Activated T-helper 1 cell treated with anti-CD3 and anti-CD28 coated beads, Interleukin-2, amount 50 U/mL, for 16 hours (primary cell): ENCODE results near the gene ZNF484.
"Not testable (repeated sequence)": the region's sequence is repeated elsewhere in the genome, so short reads cannot be mapped to it uniquely, and the experiment has no call there.

Source experiments
- DNase-seq, 2 donors: peaks; one replicate each; pipeline ENCODE4 v3.0.0-alpha.2; 2020; ENCODE audit warnings: low read depth in 1 of 2, low spot score in 1 of 2

ZNF484 gene

DNA sequence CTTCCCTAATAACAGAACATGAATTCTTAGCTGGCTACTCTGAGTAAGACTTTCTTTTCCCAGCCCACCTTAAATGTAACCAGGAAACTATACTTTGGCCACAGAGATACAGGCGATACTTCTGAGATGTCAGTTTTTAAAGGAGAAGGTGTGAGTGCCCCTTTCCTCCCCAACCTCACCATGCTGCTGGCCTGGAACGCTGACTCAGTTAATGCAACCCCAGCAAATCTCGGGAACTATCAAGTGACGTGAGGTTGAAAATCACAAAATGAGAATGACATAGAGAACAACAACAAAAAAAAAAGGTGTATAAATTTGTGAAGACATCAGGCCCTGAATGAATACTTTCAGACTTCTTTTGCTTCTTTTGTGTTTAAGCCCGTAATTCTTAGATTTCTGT, 13.7 kb downstream of the ZNF484 start:
- DNase-seq, result no peak

DNA sequence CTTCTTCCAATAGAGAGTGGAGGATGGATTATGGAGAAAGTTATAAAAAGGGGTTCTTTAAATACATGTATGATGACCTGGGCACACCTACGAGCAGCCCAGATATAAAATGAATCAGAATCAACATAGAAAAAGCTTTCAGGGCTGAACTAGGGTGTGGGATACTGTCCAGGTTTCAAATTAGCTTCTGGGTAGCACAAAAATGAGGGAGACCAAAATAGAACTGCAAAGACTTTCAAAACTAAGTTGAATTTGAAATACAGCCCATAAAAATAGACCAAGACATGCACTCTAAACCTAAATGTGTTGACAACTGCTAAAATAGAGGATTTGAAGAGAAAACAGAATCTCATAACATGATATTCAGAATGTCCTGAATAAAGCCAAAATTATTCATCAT, 17.0 kb downstream of the ZNF484 start:
- DNase-seq, result no peak

DNA sequence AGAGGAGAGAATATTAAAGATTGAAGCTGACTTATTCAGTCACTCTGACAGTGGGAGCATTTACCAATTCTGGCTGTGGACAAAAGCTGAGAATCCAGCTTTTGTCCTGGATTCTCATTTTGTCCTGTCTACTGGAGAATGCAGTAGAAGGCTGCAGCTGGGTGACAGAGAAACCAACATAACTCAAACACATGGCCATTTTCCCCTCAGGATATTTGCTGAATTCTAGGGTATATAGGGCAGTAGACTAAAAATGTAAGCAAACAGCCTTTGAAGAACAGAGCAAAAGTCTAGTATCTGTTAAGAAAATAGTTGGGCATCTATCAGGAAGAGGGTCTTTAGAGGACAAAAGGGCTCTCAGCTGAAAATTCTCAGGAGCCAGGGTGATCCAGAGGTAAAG, 20.6 kb downstream of the ZNF484 start:
- no peak for DNase-seq

DNA sequence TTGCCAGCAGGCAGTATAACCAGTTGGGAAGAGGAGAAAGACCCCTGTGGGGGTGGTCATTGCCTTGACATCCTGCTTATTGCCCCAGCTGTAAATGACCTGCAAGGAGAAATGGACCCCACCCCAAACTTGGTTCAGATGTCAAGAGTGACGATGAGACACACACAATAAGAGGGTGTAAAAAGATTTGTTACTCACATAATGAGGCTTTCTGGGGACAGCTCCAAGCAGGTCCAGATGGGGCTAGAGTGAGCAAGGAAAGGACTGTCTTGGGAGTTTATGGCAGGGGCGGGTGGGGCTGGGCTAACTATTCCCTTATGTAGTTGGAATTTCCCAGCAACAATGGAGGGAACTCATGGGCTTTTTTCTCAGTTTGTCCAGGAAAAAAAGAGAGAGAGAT, 24.1 kb downstream of the ZNF484 start:
- no peak for DNase-seq

DNA sequence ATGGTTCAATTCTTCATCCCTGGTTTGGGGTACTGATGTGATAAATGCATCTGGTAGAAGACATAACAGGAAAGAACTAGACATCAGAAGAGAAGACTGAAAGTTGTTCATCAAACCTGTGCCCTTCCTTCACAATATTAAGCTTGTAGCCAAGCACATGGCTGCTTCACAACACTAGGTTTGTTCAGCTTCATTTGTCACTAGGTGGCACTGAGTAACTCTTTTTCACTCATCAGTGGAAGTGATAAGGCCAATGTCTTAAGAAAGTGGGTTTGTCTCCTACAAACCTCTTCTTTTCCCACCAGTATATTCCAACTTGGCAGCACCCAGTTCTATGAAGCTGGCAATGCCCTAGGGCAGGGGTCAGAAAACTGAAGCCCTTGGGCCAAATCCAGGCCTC, 26.9 kb downstream of the ZNF484 start:
- no peak for DNase-seq

DNA sequence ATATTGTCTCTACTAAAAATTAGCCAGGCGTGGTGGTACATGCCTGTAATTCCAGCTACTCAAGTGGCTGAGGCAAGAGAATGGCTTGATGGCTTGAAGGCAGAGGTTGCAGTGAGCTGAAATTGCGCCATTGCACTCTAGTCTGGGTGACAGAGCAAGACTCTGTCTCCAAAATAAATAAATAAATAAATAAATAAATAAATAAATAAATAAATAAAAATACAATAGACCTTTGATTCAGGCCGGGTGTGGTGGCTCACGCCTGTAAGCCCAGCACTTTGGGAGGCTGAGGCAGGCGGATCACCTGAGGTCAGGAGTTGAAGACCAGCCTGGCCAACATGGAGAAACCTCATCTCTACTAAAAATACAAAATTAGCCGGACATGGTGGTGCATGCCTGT, 29.1 kb downstream of the ZNF484 start:
- not testable (repeated sequence) for DNase-seq

DNA sequence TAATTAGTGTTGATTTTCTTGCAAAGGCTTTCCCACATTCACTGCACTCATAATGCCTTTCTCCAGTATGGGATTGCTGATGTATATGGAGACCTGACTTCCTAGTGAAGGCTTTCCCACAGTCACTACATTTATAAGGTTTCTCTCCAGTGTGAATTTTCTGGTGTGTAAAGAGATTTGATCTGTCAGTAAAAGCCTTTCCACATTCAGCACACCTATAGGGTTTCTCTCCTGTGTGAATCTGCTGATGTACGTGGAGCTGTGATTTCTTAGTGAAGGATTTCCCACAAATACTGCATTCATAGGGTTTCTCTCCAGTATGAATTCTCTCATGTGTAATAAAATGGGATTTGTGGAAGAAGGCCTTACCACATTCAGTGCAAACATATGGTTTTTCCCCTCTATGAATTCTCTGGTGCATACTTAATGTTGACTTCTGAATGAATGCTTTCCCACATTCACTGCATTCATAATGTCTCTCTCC, 31.1 kb downstream of the ZNF484 start:
- no peak for DNase-seq

DNA sequence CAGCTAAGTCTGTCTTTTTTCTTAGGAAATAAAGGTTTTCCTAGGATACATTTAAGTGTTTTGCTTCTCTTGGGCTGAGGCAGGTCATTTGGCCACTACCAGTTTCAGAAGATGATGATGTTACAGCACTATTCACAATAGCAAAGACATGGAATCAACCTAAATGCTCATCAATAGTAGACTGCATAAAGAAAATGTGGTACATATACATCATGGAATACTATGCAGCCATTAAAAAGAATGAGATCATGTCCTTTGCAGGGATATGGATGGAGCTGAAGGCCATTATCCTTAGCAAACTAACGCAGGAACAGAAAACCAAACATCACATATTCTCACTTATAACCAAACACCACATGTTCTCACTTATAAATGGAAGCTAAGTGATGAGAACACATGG, 39.4 kb downstream of the ZNF484 start:
- not testable (repeated sequence) for DNase-seq

DNA sequence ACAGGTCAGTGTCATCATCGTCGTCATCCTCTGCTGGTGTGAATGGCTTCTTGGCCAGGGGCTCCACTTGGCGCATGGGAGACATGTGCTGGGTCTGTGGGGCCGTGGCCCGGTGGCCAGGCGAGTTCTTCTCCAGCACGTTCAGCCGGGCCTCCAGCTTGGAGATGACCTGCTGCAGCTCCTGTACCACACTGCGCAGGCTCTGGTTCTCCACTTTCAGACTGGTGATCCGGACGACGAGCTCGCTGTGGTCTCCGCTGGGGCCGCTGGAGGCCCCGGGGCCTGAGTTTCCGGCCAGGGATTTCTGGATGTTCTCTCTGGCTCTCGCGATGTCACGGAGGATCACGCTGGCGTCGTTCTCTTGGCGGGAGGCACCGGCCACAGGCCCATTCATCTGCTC, 40.6 kb downstream of the ZNF484 start:
- no peak for DNase-seq

DNA sequence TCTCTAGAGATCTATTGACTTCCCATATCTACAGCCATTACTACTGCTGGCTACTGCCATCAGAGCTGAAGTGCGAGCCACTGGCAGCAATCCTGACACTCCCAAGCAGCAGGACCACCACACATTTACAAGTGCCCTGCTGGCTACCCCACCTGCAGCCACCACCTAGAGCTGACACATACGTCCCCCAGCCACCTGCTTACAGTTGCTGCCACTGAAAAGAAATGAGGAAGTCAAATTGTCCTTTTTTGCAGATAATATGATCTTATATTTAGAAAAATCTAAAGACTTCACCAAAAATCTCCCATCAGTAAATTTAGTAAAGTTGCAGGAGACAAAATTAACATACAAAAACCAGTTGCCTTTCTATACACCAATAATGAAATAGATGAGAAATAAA, 48.4 kb downstream of the ZNF484 start:
- DNase-seq, result no peak

DNA sequence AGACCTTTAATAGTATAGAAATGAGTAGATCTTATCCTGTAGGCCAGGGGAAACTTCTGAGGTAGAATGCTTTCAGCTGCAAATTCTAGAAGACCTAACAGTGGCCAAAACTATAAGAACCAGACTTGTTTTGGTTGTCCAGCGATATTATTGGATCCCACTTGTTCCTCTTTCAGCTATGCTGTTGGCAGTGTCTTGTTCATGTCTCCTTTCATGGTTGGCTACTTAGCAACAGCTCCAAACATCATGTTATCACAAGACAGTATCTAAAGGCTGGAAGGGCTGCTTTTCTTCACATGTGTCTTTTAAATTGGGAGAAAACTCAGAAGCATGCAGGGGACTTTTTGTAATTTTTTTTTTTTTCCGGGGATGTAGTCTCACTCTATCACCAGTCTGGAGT, 52.8 kb downstream of the ZNF484 start:
- not testable (repeated sequence) for DNase-seq

DNA sequence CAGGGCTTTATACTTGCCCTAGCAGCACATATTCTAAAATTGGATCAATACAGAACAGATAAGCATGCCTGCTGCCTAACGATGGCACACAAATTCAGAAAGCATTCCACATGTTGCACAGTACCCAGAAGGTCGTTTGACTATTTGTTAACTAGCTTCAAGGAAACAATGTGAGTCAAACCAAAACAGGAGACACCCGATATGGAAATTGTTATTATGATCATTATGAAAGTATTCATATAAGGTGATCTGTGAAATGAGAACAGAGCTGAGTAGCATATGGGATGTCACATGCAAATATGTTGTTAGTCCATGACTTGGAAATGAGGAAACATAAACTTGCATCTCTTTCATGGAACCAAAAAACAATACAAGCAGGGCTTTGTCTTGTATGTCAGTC, 56.9 kb downstream of the ZNF484 start:
- DNase-seq, result no peak

DNA sequence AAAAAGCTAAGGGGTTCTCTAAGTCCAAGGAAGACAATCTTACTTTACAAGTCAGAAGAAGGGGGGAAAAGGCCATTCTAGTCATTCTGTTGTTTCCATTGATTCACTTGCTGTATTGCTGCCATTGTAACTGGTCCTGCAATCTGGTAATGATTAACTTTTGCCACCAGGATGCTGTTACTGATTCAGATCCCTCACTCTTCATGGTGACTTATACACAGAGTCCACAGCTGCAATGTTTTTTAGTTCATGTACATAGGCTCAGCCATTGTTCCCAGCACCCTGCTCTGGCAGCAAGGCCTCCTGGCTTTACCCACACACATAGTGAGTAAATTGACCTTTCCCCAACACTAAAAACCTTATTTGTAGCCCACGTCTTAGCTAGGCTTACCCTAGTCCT, 57.9 kb downstream of the ZNF484 start:
- DNase-seq, result not testable (repeated sequence)

DNA sequence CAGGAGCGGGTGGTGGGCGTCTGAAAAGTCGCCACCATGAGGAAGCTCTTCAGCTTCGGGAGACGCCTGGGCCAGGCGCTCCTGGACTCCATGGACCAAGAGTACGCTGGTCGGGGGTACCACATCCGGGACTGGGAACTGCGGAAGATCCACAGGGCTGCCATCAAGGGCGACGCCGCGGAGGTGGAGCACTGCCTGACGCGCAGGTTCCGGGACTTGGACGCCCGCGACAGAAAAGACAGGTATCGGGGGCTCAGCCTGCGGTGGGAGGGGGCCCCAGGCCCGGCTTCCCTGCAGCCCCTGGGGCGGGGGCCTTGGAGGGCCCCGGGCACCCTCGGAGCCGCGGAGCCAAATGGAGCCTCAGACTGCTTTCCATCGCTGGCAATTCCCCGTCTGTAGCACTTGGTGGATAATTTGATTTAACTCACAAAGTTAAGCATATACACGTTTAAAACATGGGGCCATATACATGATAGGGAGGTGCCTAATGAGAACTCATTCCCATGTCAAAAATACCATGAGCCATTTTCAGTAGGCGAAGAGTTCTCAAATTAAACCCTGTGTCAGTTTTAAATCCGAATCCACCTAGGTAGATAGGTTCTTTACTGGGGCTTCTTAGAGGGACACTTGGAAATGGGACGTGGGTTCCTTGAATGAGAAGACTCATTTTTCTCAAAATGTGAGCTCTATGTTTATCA, 68.1 kb downstream of the ZNF484 start:
- DNase-seq, result not testable (repeated sequence)

DNA sequence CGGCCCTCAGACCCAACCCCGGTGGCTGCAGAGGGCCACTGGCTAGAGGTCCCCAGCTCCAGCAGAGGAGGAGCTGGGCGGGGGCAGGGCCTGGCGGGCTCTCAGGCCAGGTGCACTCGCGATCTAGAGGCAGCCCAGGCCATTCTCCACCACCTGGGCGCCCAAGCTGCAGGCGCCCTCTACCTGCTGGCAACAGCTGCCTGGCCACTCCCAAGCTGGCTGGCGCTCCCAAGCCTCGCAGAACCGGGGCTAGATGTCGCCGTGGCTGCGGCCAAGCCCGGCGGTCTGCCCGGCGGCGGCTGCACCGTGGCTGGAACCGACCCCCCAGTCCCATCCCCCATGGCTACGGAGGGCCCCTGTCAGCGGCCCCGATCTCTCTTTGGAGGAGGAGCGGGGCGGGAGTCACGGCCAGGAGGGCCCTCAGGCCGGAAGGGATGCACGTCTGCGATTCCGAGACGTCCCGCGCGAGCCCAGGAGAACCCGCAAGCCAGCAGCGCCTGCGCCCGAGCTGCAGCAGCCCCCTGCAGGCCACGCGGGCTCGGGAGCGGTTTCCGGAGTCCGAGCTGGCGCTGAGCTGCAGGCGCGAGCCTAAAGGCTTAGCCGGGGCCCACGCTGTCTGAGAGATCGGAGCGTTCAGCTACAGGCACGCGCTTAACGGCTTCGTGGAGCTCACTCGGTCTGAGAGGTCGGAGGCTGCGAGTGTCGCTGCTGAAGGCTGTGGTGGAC, 68.9 kb downstream of the ZNF484 start:
- peak in 1 of 2 donors; percentile 30 for DNase-seq

DNA sequence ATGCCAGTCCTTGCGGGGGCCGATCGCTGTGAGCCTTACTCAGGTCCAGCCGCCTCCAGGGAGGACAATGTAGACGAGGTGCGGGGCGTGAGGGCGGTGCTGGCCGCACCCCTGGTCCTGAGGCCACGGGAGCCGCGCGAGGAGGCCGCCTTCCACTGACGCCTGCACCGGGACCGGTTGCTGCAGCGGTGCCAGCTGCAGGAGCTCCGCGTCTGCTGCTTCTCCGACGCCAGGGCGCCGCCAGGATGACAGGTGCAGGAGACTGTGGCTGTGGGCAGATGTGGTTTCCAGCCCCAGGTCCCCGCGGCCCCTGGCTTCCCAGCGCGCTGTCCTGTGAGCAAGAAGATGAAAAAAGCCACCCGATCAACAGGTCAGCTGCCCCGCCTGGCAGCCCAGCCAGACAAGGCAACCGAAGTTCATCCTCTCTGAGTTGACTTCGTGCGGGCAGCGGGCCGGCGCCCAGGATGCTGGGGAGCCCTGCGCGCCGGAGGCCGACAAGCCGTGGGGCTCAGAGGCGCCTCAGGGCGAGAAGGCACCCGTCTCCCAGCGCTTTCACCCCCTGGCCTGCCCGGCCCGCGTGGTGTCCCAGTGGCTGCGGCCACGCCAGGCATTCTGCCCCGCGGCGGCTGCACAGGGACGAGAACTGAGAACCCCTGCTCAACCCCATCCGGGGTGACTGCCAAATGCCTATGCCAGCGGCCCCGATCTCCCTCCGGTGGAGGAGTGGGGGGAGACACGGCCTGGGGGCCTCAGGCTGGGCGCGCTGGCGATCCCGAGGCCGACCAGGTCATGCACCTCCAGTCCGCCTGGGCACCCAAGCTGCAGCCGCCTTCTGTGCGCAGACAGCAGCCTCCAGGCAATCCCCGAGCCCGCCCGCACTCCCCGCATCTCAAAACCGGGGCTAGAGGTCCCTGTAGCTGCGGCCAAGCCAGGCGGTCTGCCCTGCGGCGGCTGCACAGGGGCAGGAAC, 69.8 kb downstream of the ZNF484 start:
- no peak for DNase-seq

DNA sequence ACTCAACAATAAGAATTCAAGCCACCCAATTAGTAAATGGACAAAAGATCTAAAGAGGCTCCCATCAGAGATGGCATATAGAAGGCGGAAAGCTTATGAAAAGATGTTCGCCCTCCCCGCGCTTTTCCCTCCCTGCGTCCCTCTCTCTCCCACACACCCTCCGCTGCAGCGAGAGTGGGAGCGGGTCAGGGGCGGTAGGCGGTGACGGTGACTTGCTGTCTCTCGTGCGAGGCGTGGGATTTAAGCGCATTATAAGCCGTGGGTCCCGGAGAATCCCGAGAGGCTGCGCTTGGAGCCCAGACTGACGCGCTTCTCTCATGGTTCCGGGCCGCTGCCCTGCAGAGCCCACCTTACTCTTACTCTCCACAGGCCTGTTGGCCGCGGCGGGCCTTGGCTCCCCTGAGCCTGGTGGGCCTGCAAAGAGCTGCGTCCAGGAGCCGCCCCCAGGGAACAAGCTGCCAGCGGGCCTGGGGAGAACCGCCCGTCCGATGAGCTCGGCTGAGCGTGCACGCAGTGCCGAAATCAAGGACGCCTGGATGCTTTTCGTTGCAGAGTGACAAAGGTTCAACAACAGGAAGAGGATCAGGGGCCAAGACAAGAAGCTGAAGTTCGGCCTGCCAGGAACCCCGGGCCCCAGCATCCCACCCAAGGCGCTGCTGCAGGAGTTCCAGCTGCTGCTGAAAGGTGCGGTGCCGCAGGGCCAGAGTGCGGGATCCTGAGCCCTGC, 70.6 kb downstream of the ZNF484 start:
- no peak for DNase-seq

DNA sequence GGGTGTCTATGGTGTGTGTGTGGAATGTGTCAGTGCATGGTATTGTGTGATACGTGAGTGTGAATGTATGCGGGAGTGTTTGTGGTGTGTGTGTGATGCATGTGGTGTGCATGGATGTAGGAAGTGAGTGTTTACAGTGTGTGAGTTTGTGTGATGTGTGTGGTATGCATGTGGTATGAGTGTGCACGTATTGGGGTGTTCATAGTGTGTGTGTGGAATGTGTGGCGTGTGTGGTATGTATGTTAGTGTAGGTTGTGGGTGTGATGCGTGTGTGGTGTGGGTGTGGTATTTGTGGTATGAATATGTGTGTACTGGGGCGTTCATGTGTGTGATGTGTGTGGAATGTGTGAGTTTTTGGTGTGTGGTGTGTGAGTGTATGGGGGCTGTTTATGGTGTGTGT, 73.1 kb downstream of the ZNF484 start:
- DNase-seq, result no peak

DNA sequence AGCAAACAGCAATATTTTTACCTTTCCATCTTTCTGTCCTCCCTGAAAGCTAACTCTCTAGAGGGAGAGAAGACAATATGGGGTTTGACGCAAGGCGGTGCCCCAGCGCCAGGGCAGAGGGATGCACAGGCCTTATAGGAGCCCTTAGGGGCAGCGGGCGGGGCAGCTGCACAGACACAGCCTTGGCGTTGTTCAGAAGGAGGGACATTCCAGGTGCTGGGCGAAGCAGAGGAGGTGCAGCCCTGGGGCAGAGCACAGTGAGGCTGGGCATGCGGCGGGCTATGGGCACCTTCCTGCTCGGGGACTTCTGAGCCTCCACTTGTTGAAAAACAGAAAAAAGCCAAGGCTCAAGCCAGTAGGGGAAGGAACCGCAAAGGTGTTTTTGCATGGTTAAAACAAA, 79.5 kb downstream of the ZNF484 start:
- DNase-seq, result no peak

DNA sequence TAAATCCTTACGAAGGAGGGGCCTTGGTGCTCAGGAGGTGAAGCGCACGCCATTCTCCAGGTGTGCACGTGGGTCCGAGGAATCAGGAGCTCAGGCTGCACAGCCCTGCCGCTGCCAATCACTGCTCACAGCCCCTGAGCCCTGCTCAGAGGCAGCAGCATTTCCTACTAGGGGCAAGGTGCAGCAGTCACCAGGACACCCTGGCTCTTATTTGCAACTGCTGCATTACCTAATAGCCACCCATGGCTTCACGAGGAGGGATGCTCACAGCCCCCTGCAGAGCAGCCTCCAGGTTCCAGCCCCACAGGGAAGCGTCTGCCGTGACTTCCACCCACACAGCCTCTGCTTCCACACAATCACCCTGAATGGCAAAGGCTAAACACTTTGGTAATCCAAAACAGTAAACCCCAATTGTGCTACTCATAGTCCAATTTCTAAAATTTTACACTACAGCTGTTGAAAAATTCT, 81.5 kb downstream of the ZNF484 start:
- not testable (repeated sequence) for DNase-seq
